HTERT RPE-1 (cell line): ENCODE data around the gene BMP8B.

Source experiments
- in situ Hi-C: fragments of 300-500 bp; cut with MboI; formaldehyde crosslinking; loops from 4 replicates; pipeline ENCODE4 v1.14.3; 2020; ENCODE audit warnings: low sequenced_read_pairs

The BMP8B gene

DNA sequence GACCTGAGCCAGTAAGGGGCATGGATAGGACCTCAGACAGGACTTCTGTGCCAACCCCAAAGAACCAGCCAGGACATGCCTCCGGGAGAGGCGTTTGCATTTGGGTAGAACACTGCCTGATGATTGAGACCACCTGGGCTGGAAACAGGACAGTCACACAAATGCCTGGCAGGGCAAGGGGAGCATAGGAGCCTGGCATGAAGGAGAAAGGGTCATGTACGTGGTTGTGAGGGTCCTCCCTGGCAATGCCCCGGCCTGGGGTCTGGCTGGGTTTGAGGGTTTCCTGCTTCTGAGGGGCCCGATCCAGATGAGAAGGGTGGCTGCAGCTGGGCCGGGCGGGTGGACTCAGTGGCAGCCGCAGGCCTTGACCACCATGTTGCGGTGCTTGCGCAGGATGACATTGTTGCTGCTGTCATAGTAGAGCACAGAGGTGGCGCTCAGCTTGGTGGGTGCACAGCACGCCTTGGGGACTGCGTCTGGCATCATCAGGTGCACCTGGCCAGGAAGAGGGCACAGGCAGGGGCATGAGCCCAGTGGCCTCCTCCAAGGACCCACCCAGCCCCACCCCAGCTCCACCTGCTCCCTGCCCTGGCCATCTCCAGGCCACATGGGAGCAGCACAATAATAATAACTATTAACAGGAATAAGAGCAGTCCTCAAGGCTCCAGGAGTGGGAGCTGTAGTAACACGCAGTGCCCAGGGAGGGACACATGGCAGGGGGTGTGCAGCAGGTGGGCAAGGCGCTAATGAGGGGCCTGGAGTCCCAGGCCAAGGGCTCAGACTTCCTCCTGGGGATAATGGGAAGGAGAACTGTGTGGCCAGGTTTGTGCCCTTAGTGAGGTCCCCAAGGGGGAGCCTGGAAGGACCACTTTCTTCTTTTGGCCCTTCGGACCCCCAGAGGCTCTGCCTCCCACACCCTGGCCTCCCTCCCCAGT lies 28.3 kb downstream of the BMP8B start:
- in situ Hi-C loops, result no loop called here

- in situ Hi-C loops, result no loop called here
These were observed 29.3 kb downstream of the BMP8B start for GRCh38 chr1:39759436-39759726.

DNA sequence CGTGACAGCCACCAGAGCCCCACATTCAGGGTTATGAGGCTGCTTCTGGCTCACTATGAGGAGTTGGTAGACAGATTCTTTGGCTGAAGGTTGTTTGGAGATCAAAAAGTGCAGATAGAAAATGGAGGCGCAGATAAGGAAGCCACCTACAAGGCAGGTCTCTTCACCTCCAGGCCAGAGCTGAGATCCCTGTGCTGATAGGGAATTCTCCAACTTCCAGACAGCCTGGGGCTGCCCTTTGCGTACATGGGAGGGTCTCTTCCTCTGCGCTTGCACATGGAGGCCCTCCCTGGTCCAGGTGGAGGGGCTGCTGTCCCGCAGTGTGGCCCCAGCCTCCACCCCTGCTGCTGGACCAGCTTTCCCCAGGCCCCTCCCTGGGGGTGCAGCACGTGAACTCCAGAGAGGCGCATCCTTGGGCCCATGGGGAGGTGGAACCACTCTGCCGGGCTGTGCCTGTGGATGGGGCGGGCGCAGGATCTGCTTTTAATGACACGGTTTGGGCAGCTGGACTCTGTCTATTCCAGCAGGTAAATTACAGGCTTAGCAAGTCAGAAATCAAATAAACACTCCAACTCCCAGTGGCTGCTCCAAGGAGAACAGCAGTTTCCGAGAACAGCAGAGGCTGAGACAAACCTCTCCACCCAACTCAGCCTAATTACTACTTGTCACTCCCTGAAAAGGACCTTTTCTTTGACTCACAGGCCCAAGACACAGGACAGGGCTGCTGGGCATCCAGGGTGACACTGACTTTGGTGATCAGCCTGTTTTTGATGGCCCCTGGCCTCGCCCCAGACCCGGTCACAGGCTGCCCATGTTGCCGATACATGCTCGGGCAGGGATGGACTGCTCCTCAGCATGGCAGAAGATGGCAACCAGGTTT lies 29.9 kb downstream of the BMP8B start:
- in situ Hi-C loops, result no loop called here

DNA sequence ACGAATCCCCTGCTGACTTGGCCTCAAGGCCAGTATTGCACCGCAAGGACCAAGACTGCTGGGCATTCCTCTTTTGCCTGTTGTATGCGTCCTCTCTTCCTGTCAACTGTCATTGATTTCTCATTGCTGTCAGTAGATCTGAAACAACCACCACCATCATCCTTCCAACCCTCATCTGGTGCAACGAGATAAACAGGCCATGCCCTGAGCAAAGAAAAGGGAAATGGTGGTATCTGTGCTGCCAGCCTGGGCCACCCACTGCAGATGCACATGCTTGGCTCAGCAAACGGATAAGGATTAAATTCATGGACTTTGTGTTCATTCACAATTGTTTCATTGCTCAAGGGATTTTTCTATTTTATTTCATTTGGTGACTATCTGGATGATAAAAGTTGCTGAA lies 31.2 kb downstream of the BMP8B start:
- in situ Hi-C loops, result no loop called here

GRCh38 chr1:39755965-39756659 lies 32.6 kb downstream of the BMP8B start:
- in situ Hi-C loops, result no loop called here

- in situ Hi-C loops, result no loop called here
These were observed 33.7 kb downstream of the BMP8B start for GRCh38 chr1:39754906-39755504.

- in situ Hi-C loops, result no loop called here
These were observed 34.6 kb downstream of the BMP8B start for GRCh38 chr1:39754026-39754570.

DNA sequence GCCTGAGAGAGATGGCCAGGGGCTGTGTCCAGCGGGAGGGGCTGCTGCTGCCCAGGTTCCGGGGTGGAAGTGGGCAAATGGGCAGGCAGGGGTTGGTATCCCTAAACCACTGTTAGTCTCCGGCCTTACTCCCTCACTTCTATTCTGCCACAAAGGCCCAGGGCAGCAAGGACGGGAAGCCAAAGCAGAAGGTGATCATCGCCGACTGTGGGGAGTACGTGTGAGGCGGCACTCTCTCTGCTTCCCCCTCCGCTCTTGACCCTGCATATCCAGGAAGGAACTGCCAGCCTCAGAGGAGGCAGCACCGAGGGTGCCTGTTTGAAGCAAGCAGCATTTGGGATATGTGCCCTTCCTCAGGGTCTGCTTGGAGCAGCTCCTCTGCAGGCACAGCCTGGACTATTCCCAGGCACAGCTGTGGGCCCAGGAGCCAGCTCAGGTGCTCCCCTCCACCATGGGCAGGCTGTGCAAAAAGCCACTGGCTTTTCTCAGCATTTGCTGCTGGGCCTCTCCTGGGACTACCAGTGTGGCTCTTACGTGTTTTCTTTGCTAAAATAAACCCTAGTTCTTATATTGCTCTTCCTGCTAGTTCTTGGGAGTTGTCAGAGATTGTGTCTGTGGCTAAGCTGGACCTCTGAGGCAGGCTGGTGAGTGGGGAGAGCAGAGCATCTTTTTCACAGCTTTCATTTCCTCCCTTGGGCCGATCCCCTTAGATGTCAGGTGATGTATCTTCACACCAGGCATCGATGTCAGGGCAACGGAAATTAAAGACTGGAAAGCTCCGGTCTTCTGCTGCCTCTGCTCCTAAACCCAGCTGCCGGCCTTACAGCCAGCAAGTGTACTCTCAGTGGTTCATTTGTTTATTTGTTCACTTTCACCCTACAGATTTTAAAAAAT lies 35.3 kb downstream of the BMP8B start:
- in situ Hi-C loops, result no loop called here

- in situ Hi-C loops, result no loop called here
These were observed 36.0 kb downstream of the BMP8B start for GRCh38 chr1:39752703-39753102.

DNA sequence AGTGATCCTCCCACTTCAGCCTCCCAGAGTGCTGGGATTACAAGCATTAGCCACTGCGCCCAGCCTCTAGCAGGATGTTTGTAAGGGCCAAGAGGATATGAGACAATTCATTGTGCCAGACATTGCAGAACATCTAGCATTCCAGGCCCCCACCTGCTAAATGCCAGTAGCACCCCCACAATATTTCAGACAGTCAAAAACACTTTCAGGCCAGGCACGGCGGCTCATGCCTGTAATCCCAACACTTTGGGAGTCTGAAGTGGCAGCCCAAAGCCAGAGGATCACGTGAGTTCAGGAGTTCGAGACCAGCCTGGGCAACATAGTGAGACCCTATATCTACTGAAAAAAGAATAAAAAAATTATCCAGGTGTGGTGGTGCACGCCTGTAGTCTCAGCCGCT lies 37.1 kb downstream of the BMP8B start:
- in situ Hi-C loops, result no loop called here

DNA sequence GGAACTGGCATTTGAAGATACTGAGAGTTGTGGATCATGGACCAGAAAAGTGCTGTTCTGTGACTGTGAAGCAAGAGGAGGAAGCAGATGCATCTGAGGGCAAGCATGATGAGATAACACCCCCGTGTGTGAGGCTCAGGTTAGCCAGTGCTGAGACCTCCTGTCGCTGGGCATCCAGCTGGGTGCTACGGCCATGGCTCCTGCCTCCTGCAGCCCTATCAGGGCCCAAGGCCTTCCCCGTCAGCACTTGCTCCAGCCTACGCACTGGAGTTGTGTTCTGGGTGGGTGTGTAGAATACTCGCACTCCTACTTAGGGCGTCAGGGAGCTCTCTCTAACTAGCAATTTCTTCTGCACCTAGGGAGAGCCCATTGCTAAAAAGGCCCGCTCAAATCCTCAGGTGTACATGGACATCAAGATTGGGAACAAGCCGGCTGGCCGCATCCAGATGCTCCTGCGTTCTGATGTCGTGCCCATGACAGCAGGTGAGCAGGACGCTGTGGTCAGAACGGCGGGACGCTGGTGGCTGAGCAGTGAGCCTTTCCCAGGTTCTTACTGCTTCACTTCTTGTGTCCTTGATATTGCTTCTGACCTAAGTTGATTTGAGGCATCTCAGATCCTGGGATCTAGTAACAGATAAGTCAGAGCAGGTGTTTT lies 43.5 kb downstream of the BMP8B start:
- in situ Hi-C loops, result no loop called here

DNA sequence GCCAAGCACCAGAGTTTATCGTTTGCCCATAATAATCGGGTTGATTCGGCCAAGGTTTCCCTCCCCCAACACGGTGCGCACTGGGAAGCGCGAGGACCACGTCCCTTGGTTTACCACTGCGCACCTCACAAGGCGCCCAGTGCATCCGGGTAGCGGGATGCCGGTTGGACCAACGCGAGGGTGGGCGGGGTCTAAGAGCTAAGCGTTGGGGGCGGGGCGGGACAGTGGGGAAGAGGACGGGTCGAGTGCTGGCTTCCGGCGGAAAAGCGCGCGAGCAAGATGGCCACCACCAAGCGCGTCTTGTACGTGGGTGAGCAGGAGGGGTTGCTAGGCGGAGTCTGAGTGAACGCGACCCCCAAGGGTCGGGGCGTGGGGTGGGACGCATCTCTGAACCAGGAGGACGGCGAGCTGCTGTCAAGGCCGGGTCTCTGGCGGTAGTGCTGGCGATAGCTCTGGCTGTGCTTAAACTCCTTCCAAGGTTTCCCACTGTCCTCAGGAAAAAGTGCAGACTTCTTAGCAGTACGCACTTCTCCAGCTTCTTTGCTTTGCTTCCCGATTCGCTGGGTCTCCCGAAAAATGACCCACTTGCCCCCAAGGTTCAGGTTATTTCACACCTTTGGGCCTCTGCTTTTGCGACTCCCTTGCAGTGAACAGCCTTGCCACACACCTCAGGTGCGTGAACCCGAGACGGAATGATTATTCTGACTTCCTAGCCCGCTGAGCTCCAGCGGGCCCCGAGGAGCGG lies 49.9 kb downstream of the BMP8B start, which contains the start of gene PPIE:
Gene PPIE (plus strand): TSS at position 261 of the 745 bp plus-strand sequence. CDS start 19 bp downstream, at position 280.
- in situ Hi-C loops, result no loop called here

DNA sequence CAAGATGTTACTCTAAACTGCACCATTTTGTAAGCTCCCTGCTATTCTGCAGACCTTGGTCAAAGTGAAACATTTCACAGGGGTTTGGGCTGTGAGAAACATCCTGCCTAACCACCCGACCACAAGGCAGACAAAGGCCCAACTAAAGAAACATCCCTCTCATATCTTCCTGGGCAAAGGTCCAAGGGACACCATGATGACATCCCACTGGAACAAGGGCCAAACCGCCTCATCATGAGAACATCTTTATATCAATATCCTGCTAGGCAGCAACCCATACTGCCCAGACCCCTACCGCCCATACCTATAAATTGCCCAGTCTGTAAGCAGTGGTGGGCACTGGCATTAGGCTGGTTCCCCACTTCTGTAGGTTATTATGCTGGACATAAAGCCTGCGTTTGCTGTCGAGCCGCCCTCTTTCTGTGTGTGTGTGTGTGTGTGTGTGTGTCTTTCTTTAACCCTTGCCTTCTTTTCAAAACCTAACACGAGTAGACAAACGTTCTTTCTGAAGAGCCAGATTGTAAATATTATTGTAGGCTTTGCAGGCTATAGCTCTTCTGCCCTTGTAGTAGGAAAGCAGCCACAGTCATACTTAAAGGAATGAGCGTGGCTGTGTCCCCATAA lies 51.0 kb downstream of the BMP8B start:
- in situ Hi-C loops, result no loop called here

GRCh38 chr1:39735731-39736130 lies 52.9 kb downstream of the BMP8B start:
- in situ Hi-C loops, result no loop called here

GRCh38 chr1:39733161-39733560 lies 55.5 kb downstream of the BMP8B start:
- in situ Hi-C loops, result no loop called here

DNA sequence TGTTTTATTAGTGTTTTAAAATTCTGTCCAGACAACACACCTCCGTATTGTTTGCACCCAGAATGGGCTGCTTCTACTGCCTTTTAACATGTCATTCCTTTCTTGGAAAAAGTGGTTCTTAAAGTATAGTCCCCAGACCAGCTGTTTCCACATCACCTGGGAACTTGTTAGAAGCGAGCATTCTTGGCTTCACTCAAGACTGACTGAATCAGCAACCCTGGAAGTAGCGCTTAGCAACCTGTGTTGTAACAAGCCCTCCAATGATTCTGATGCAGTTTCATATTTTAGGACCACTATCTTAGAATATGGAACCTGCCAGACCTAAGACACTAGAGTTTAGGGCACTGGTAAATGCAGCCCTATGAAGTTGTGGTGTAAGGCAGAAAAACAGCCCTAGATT lies 55.9 kb downstream of the BMP8B start:
- in situ Hi-C loops, result no loop called here

GRCh38 chr1:39729842-39730241 lies 58.8 kb downstream of the BMP8B start:
- in situ Hi-C loops, result no loop called here

DNA sequence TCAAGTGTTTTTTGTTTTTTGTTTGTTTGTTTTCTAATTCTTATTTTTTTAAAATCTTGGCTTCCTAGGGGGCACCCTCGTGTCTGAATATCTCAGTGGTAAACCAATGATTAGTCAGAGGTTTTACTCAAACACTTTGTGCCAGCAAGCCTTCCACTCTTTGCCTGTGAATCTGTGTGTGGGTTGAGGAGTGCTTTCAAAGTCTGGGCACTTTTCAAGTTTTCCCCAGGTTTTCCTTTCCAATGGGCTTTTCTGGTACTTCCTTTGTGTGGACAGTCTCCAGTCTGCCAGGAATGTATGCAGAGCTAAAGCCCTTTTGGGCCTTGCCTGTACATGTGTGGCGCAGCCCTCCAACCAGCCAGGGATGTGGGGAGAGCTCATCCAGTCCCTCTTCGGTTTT lies 59.6 kb downstream of the BMP8B start:
- in situ Hi-C loops, result no loop called here
